HG02798 (cell line): Measurements from ENCODE around the gene CLPTM1L.
"Not testable (repeated sequence)": the region's sequence is repeated elsewhere in the genome, so short reads cannot be mapped to it uniquely, and the experiment has no call there.

Experiments
- ATAC-seq: cut with Tn5 transposase; IDR thresholded peaks from one replicate; pipeline ENCODE4 v1.9.1; 2021; ENCODE audit warnings: mild to moderate bottlenecking; ENCODE audit not compliant: unreplicated experiment, poor library complexity

Gene CLPTM1L

GRCh38 chr5:1330146-1330846 is 14.6 kb downstream of the CLPTM1L start:
- no peak for ATAC-seq

DNA sequence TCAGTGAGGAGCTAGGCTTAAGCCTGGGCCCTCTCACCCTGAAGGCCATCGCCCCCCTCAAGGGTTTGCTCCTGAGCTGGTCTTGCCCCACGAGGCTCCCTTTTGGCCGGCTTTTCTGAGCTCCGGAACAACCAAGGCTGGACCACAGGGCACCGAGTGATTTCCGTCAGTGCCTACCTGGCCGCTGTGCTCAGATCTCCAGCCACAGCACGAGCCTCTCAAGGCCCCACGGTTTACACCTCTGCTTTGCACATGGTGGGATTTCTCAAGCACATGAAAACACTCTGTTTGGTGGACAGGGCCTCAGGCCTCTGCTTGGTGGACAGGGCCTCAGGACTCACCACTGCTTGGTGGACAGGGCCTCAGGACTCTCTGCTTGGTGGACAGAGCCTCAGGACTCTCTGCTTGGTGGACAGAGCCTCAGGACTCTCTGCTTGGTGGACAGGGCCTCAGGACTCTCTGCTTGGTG is 15.8 kb downstream of the CLPTM1L start:
- ATAC-seq: no peak

GRCh38 chr5:1328237-1329110 is 16.4 kb downstream of the CLPTM1L start:
- not testable (repeated sequence) for ATAC-seq

DNA sequence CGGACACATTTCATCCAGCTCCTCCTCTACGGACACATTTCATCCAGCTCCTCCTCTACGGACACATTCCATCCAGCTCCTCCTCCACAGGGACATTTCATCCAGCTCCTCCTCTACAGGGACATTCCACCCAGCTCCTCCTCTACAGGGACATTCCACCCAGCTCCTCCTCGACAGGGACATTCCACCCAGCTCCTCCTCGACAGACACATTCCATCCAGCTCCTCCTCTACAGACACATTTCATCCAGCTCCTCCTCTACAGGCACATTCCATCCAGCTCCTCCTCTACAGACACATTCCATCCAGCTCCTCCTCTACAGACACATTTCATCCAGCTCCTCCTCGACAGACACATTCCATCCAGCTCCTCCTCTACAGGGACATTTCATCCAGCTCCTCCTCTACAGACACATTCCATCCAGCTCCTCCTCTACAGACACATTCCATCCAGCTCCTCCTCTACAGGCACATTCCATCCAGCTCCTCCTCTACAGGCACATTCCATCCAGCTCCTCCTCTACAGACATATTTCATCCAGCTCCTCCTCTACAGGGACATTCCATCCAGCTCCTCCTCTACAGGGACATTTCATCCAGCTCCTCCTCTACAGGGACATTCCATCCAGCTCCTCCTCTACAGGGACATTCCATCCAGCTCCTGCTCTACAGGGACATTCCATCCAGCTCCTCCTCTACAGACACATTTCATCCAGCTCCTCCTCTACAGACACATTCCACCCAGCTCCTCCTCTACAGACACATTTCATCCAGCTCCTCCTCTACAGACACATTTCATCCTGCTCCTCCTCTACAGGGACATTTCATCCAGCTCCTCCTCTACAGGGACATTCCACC is 17.8 kb downstream of the CLPTM1L start:
- ATAC-seq: not testable (repeated sequence)

- ATAC-seq: not testable (repeated sequence)
Observed at GRCh38 chr5:1326532-1326875, 18.4 kb downstream of the CLPTM1L start.

DNA sequence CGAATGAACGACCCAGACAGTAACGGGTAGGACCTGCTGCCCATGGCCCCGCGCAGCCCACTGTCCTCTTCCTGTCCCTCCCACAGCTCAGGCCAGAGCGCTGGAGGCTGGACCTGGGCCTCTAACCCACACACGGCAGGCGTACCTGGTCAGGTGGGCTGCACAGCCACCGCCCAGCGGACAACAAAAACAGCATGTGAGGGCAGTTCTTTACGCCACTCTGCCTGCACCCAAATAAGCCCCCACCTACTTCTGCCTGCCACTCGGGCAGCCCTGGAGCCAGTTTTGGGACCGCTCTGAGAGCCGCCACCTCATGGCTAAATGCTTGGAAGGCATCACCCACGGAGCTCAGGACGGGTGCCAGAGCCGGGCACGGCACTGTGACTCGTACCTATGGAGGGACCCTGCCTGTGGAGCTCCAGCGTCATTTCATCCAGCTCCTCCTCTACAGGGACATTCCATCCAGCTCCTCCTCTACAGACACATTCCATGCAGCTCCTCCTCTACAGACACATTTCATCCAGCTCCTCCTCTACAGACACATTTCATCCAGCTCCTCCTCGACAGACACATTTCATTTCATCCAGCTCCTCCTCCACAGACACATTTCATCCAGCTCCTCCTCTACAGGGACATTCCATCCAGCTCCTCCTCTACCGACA is 18.9 kb downstream of the CLPTM1L start:
- no peak for ATAC-seq

DNA sequence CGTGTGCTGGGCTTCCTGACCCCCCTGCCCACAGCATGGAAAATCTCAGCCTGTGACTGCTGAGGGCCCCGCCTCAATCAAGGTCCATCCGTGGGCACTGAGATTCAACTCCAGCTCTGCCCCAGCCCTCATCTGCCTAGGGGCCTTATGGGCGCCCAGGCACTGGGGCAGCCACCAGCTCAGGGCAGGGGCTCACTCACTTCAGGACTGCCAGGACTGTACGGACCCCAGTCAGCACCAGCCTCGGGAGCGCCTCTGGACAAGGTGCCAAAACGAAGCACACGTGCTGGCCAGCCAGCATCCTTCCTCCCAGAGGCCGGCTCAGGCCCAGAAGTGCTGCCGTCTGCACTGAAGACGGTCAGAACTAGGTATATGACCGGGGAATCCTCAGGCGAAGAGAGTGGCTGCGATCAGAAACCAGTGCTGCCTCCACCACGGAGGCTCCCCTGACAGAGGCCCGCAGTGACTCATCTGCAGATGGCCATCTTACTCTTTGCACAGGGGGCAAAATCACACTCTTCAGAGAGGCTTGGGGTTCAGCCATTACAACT is 19.6 kb downstream of the CLPTM1L start:
- no peak for ATAC-seq

- no peak for ATAC-seq
Observed at GRCh38 chr5:1324719-1325190, 20.1 kb downstream of the CLPTM1L start.

- ATAC-seq: no peak
Observed at GRCh38 chr5:1324301-1324700, 20.6 kb downstream of the CLPTM1L start.

DNA sequence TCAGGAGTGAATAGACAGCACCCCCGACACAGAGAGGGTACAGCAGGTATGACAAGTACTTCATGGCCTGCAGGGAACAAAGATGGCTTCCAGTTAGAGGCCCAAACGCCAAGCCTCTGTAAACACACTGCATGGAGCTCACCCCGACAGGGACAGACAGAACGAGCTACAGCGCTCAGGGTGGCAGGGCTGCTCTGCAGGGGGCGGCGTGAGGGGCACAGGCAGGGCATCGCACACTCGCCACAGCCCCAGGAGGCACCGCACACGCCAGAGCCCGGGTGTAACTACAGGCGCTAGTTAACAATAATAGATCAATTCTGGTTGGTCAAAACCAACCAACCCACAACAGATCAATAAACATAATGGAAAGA is 21.1 kb downstream of the CLPTM1L start:
- no peak for ATAC-seq

DNA sequence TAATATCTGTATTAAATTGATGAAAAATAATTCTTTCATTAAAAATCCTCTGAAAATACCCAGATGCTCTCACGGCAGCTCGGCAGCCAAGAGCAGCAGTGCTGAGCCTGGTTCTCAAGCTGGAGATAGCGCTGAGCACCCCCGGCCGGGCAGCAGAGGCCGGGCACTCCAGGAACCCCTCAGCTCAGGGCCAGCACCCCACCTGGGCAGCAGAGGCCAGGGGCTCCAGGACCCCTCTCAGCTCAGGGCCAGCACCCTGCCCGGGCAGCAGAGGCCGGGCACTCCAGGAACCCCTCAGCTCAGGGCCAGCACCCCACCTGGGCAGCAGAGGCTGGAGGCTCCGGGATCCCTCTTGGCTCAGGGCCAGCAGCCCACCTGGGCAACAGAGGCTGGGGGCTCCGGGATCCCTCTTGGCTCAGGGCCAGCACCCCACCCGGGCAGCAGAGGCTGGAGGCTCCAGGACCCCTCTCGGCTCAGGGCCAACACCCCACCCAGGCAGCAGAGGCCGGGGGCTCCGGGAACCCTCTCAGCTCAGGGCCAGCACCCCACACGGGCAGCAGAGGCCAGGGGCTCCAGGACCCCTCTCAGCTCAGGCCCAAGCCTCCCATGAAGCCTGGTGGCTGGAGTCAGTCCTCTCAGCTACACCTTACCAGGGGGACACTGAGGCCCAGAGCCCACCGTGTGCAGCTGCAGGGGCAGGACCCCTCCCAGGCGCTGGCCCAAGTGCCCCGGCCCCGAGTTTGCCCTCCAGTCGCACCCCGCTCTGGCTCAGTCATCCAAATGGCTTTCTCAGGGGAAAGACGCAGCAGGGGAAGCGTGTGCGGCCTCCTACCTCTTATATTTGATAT is 21.7 kb downstream of the CLPTM1L start:
- ATAC-seq: no peak

DNA sequence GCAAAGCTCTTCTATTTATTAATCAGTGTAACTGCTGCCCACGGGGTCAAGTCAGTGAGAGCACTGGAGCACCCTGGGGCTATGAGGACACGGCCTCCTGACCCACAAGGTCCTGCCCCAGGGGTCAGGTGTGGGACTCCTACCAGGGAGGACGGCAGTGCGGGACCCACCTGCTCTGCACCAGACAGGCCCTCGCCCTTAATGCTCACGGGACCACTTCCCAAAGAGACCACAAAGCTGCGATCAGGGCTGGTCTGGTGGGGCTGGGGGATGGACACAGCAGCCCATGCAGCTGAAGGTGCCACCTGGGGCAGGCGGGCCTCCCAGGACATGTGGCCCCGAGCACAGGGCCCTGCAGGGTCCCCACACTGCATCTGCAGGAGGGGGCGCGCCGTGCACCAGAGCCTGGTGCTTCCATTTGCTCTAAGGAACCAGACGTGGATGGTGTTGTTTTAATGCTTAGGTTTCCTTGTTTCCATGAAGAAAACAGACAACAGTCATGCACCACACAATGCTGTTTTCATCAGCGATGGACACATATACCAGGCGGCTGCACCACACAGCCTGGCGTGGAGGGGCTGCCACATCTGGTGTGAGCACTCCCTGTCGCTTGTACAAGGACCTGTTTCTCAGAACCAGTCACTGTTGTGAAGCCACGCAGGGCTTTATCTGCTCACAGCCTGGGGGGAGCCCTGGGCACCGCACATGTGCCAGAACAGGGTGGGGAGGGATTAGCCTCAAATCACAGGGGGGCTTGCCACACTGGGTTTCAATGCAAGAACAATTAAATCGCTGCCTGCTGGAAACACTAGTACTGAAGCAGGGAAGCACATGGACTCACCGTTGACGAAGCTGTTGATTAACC is 22.6 kb downstream of the CLPTM1L start:
- ATAC-seq: no peak

DNA sequence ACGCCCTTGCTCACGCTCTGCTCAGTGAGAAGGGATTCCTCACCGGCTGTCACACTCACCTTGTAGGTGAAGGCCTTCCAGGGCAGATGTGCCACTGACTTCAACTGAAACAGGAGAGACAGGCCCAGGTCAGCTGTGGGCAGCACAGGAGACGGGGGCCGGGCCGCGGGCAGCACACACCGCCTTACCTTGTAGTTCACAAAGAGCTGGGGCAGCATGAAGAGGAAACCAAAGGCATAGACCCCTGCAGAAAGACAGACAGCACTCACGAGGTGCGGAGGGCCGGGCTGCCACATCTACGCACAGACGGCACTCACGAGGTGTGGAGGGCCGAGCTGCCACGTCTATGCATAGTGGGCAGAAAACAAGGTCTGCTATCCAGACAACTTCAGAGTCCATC is 23.3 kb downstream of the CLPTM1L start:
- ATAC-seq: no peak

- ATAC-seq: no peak
Observed at GRCh38 chr5:1320436-1321344, 24.2 kb downstream of the CLPTM1L start.

DNA sequence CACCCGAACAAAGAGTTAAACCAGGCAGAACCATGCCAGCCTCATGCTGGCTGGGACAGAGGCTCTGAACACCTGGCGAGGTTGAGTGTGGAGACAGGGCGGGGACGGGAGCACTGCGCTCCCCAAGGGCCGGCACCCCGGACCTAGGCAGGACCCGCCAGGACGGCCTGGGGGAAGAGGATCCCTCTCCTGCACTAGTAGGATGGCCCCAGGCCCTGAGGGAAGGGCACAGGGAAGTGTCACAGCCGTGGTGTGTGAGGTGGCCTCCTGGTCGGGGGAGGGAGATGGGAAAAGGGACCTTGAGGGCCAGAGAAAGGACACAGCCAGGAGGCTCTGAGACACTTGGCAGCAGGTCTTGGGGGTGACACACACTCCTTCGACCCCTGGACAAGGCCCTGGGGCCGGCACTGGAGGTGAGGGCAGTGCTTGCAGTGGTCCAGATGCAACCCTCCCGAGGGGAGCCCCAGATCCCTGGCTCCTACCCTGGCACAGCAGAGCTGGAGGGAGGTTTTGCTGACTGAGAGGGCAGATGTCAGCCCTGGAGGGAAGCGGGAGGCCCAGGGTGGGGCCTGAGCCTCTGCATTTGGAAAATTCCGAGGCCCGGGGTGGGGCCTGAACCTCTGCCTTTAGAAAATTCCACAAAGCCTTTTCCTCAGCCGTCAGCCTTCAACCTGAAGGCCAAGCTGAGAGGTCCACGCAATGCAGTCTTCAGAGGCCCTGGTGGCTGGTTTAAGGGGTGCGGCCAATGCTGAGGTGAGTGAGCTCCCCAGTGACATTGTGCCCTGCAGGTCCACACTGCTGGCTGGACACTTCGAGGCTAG is 25.3 kb downstream of the CLPTM1L start:
- no peak for ATAC-seq

- ATAC-seq: no peak
Observed at GRCh38 chr5:1318659-1319251, 26.1 kb downstream of the CLPTM1L start.
